Measurements from ENCODE around the gene ERBB4.
"Not testable (repeated sequence)": the region's sequence is repeated elsewhere in the genome, so short reads cannot be mapped to it uniquely, and the experiment has no call there.

ERBB4 gene

GRCh38 chr2:211722928-211723327, 815.7 kb downstream of the ERBB4 start:
- H3K27ac ChIP-seq (ENCODE audit: insufficient read depth, low read depth, low read length, poor library complexity, severe bottlenecking): no peak overlapping the region
- H3K4me3 ChIP-seq (ENCODE audit: insufficient read depth, low read depth, low read length): no peak overlapping the region
- H3K36me3 ChIP-seq (ENCODE audit: control insufficient read depth, insufficient read depth, low read length): no peaks in the 10 kb centered on the region
- H3K9me3 ChIP-seq (ENCODE audit: control insufficient read depth, low read length): no peaks in the 10 kb centered on the region
- WGBS, 2 experiments: 94% methylated on average over 1 of the region's 2 CpGs; no CpG with 5 or more reads in 1 of the 2 experiments
- no peaks in the 10 kb centered on the region for H3K27me3 ChIP-seq (ENCODE audit: control insufficient read depth, insufficient read depth, low read length, poor library complexity, severe bottlenecking)
- no peaks in the 10 kb centered on the region for H3K4me1 ChIP-seq (ENCODE audit: control insufficient read depth, insufficient read depth, low read length)

- not testable (repeated sequence) for H3K27ac ChIP-seq (ENCODE audit: insufficient read depth, low read depth, low read length, poor library complexity, severe bottlenecking); H3K9me3 ChIP-seq (ENCODE audit: control insufficient read depth, low read length); H3K4me1 ChIP-seq (ENCODE audit: control insufficient read depth, insufficient read depth, low read length); H3K27me3 ChIP-seq (ENCODE audit: control insufficient read depth, insufficient read depth, low read length, poor library complexity, severe bottlenecking); H3K36me3 ChIP-seq (ENCODE audit: control insufficient read depth, insufficient read depth, low read length); H3K4me3 ChIP-seq (ENCODE audit: insufficient read depth, low read depth, low read length)
- 92 to 93% methylated on average over 9 of the region's 9 CpGs for WGBS, 2 experiments
Observed at GRCh38 chr2:211721874-211722273, 816.7 kb downstream of the ERBB4 start.

- H3K36me3 ChIP-seq (ENCODE audit: control insufficient read depth, insufficient read depth, low read length): no peaks in the 10 kb centered on the region
- no peaks in the 10 kb centered on the region for H3K4me1 ChIP-seq (ENCODE audit: control insufficient read depth, insufficient read depth, low read length)
- H3K27ac ChIP-seq (ENCODE audit: insufficient read depth, low read depth, low read length, poor library complexity, severe bottlenecking): no peak overlapping the region
- no peaks in the 10 kb centered on the region for H3K9me3 ChIP-seq (ENCODE audit: control insufficient read depth, low read length)
- H3K27me3 ChIP-seq (ENCODE audit: control insufficient read depth, insufficient read depth, low read length, poor library complexity, severe bottlenecking): no peaks in the 10 kb centered on the region
- WGBS, 2 experiments: 88 to 92% methylated on average over 1 of the region's 1 CpG
- H3K4me3 ChIP-seq (ENCODE audit: insufficient read depth, low read depth, low read length): no peak overlapping the region
Observed at GRCh38 chr2:211709389-211709788, 829.2 kb downstream of the ERBB4 start.

- Histone ChIP-seq H3K27ac (ENCODE audit: insufficient read depth, low read depth, low read length, poor library complexity, severe bottlenecking) (no peak overlapping the region), H3K9me3 (ENCODE audit: control insufficient read depth, low read length) (no peaks in the 10 kb centered on the region), H3K36me3 (ENCODE audit: control insufficient read depth, insufficient read depth, low read length) (no peaks in the 10 kb centered on the region), H3K4me3 (ENCODE audit: insufficient read depth, low read depth, low read length) (no peak overlapping the region), H3K27me3 (ENCODE audit: control insufficient read depth, insufficient read depth, low read length, poor library complexity, severe bottlenecking) (no peaks in the 10 kb centered on the region), H3K4me1 (ENCODE audit: control insufficient read depth, insufficient read depth, low read length) (no peaks in the 10 kb centered on the region)
- 91 to 93% methylated on average over 2 of the region's 2 CpGs for WGBS, 2 experiments
Observed at GRCh38 chr2:211692689-211693088, 845.9 kb downstream of the ERBB4 start.

GRCh38 chr2:211690736-211691135, 847.9 kb downstream of the ERBB4 start:
- Histone ChIP-seq H3K4me1 (ENCODE audit: control insufficient read depth, insufficient read depth, low read length) (no peaks in the 10 kb centered on the region), H3K36me3 (ENCODE audit: control insufficient read depth, insufficient read depth, low read length) (no peaks in the 10 kb centered on the region), H3K27ac (ENCODE audit: insufficient read depth, low read depth, low read length, poor library complexity, severe bottlenecking) (no peak overlapping the region), H3K9me3 (ENCODE audit: control insufficient read depth, low read length) (no peaks in the 10 kb centered on the region), H3K27me3 (ENCODE audit: control insufficient read depth, insufficient read depth, low read length, poor library complexity, severe bottlenecking) (no peaks in the 10 kb centered on the region), H3K4me3 (ENCODE audit: insufficient read depth, low read depth, low read length) (no peak overlapping the region)
- WGBS, 2 experiments: 100% methylated on average over 1 of the region's 1 CpG

- WGBS, 2 experiments: 87 to 90% methylated on average over 1 to 2 of the region's 2 CpGs
- Histone ChIP-seq H3K4me1 (ENCODE audit: control insufficient read depth, insufficient read depth, low read length) (no peaks in the 10 kb centered on the region), H3K9me3 (ENCODE audit: control insufficient read depth, low read length) (no peaks in the 10 kb centered on the region), H3K4me3 (ENCODE audit: insufficient read depth, low read depth, low read length) (no peak overlapping the region), H3K27ac (ENCODE audit: insufficient read depth, low read depth, low read length, poor library complexity, severe bottlenecking) (no peak overlapping the region), H3K27me3 (ENCODE audit: control insufficient read depth, insufficient read depth, low read length, poor library complexity, severe bottlenecking) (no peaks in the 10 kb centered on the region), H3K36me3 (ENCODE audit: control insufficient read depth, insufficient read depth, low read length) (no peaks in the 10 kb centered on the region)
Observed at GRCh38 chr2:211688196-211688595, 850.4 kb downstream of the ERBB4 start.

- no peaks in the 10 kb centered on the region for H3K9me3 ChIP-seq (ENCODE audit: control insufficient read depth, low read length)
- WGBS, 2 experiments: 90% methylated on average over 1 of the region's 2 CpGs; no CpG with 5 or more reads in 1 of the 2 experiments
- no peaks in the 10 kb centered on the region for H3K4me1 ChIP-seq (ENCODE audit: control insufficient read depth, insufficient read depth, low read length)
- no peak overlapping the region for H3K27ac ChIP-seq (ENCODE audit: insufficient read depth, low read depth, low read length, poor library complexity, severe bottlenecking)
- H3K4me3 ChIP-seq (ENCODE audit: insufficient read depth, low read depth, low read length): no peak overlapping the region
- H3K36me3 ChIP-seq (ENCODE audit: control insufficient read depth, insufficient read depth, low read length): no peaks in the 10 kb centered on the region
- H3K27me3 ChIP-seq (ENCODE audit: control insufficient read depth, insufficient read depth, low read length, poor library complexity, severe bottlenecking): no peaks in the 10 kb centered on the region
Observed at GRCh38 chr2:211674715-211675114, 863.9 kb downstream of the ERBB4 start.

- Histone ChIP-seq H3K4me3 (ENCODE audit: insufficient read depth, low read depth, low read length) (no peak overlapping the region), H3K4me1 (ENCODE audit: control insufficient read depth, insufficient read depth, low read length) (no peaks in the 10 kb centered on the region), H3K36me3 (ENCODE audit: control insufficient read depth, insufficient read depth, low read length) (no peaks in the 10 kb centered on the region), H3K27me3 (ENCODE audit: control insufficient read depth, insufficient read depth, low read length, poor library complexity, severe bottlenecking) (no peaks in the 10 kb centered on the region), H3K9me3 (ENCODE audit: control insufficient read depth, low read length) (no peaks in the 10 kb centered on the region), H3K27ac (ENCODE audit: insufficient read depth, low read depth, low read length, poor library complexity, severe bottlenecking) (no peak overlapping the region)
- 93 to 94% methylated on average over 3 of the region's 3 CpGs for WGBS, 2 experiments
Observed at GRCh38 chr2:211673133-211673905, 865.3 kb downstream of the ERBB4 start.

GRCh38 chr2:211671977-211672376, 866.6 kb downstream of the ERBB4 start:
- H3K4me1 ChIP-seq (ENCODE audit: control insufficient read depth, insufficient read depth, low read length): no peaks in the 10 kb centered on the region
- H3K4me3 ChIP-seq (ENCODE audit: insufficient read depth, low read depth, low read length): no peak overlapping the region
- WGBS, 2 experiments: 79 to 86% methylated on average over 1 of the region's 1 CpG
- H3K36me3 ChIP-seq (ENCODE audit: control insufficient read depth, insufficient read depth, low read length): no peaks in the 10 kb centered on the region
- no peak overlapping the region for H3K27ac ChIP-seq (ENCODE audit: insufficient read depth, low read depth, low read length, poor library complexity, severe bottlenecking)
- H3K27me3 ChIP-seq (ENCODE audit: control insufficient read depth, insufficient read depth, low read length, poor library complexity, severe bottlenecking): no peaks in the 10 kb centered on the region
- no peaks in the 10 kb centered on the region for H3K9me3 ChIP-seq (ENCODE audit: control insufficient read depth, low read length)

- Histone ChIP-seq H3K36me3 (ENCODE audit: control insufficient read depth, insufficient read depth, low read length) (no peaks in the 10 kb centered on the region), H3K27ac (ENCODE audit: insufficient read depth, low read depth, low read length, poor library complexity, severe bottlenecking) (no peak overlapping the region), H3K4me3 (ENCODE audit: insufficient read depth, low read depth, low read length) (no peak overlapping the region), H3K9me3 (ENCODE audit: control insufficient read depth, low read length) (no peaks in the 10 kb centered on the region), H3K4me1 (ENCODE audit: control insufficient read depth, insufficient read depth, low read length) (no peaks in the 10 kb centered on the region), H3K27me3 (ENCODE audit: control insufficient read depth, insufficient read depth, low read length, poor library complexity, severe bottlenecking) (no peaks in the 10 kb centered on the region)
- WGBS, 2 experiments: 85 to 86% methylated on average over 2 of the region's 2 CpGs
Observed at GRCh38 chr2:211665299-211665698, 873.3 kb downstream of the ERBB4 start.
